K562 (cell line): Measurements from ENCODE around the gene FAM131C. TPM values are rescaled to one million over a fixed set of nuclear protein-coding genes. Genes with fewer than 3 reads are reported as not detected.

Experiments
- ADNP ChIP-seq: fragments of 200-800 bp; sonication (Bioruptor generic); IDR thresholded peaks from 2 replicates; pipeline ENCODE4 v1.6.1; 2016; ENCODE audit warnings: missing genetic modification characterization, missing compliant biosample characterization
- BCOR ChIP-seq: fragments of 450-650 bp; IDR thresholded peaks from 2 replicates; pipeline ENCODE4 v1.6.1; 2016
- CHCHD3 ChIP-seq: fragments of 250-450 bp; sonication (Bioruptor Pico); IDR thresholded peaks from 2 replicates; pipeline ENCODE4 v2.1.2; 2022; ENCODE audit warnings: mild to moderate bottlenecking
- CTBP1 ChIP-seq: fragments of 450-650 bp; IDR thresholded peaks from 2 replicates; pipeline ENCODE4 v1.6.1; 2016; ENCODE audit warnings: borderline replicate concordance
- JUNB ChIP-seq: fragments of 450-650 bp; formaldehyde crosslinking; conservative IDR thresholded peaks from 2 replicates; pipeline ENCODE4 v1.4.0; 2020; ENCODE audit warnings: mild to moderate bottlenecking
- KDM1A ChIP-seq, 2 experiments: fragments of 450-650 bp; IDR thresholded peaks; 2 replicates each; pipeline ENCODE4 v1.6.1; 2016; ENCODE audit warnings: mild to moderate bottlenecking in 2 of 2
- KDM4B ChIP-seq, 2 experiments: fragments of 450-650 bp in 1 of 2; sonication (generic) in 1 of 2; IDR thresholded peaks; 2 replicates each; pipeline ENCODE4 v1.6.1; 2016 to 2017; ENCODE audit warnings: borderline replicate concordance in 2 of 2, antibody characterized with exemption in 1 of 2, low read depth in 1 of 2, mild to moderate bottlenecking in 1 of 2
- POLR2H ChIP-seq: IDR thresholded peaks from 2 replicates; pipeline ENCODE4 v1.6.1; 2016; ENCODE audit warnings: missing genetic modification characterization, low read depth, mild to moderate bottlenecking, control low read depth, missing compliant biosample characterization, moderate library complexity
- SIRT6 ChIP-seq: IDR thresholded peaks from one replicate; pipeline ENCODE4 v1.6.1; 2012; ENCODE audit warnings: low read depth, mild to moderate bottlenecking, control low read depth, inconsistent platforms, low read length, moderate library complexity
- SREBF2 ChIP-seq: sonication (generic); formaldehyde crosslinking; IDR thresholded peaks from 2 replicates; pipeline ENCODE4 v1.4.0; 2020; ENCODE audit warnings: mild to moderate bottlenecking, missing genetic modification reagents
- ZFP1 ChIP-seq: fragments of 450-650 bp; formaldehyde crosslinking; IDR thresholded peaks from 2 replicates; pipeline ENCODE4 v1.4.0; 2020; ENCODE audit warnings: mild to moderate bottlenecking, mixed read lengths
- ZFP36 ChIP-seq: fragments of 150-350 bp; IDR thresholded peaks from 2 replicates; pipeline ENCODE4 v1.6.1; 2018; ENCODE audit warnings: low read length, low read depth; ENCODE audit not compliant: partially characterized antibody
- polyA plus RNA-seq, 8 experiments: library from polyadenylated mRNA; depleted of rRNA in 4 of 8; stranded (reverse) in 5 of 8; unstranded in 3 of 8; fragments of >200 nt; fragmentation: Nextera tagmentation in 2 of 8; fragmentation: Illumina TruSeq in 1 of 8; extraction: Ambion mirVana in 2 of 8; extraction: Trizol in 1 of 8; gene quantifications; 2 replicates each; pipeline versions ENCODE4 v1.2.1 to v1.2.3, GENCODE V29; 2011 to 2014; ENCODE audit warnings: inconsistent platforms in 1 of 8, missing spikeins in 1 of 8
- total RNA-seq, 7 experiments: library from RNA; depleted of rRNA in 6 of 7; stranded (reverse); fragments of >200 nt in 6 of 7; fragmentation: Illumina TruSeq in 2 of 7; extraction: Trizol in 2 of 7; gene quantifications; 2 replicates each; pipeline versions ENCODE4 v1.2.1 to v1.2.3, GENCODE V29; 2011 to 2021; ENCODE audit warnings: low replicate concordance in 1 of 7
- TF ChIP-seq, protein P1 (sequence below), 2 experiments: IDR thresholded peaks; 2 replicates each; pipeline ENCODE4 v1.6.1; 2012; ENCODE audit warnings: improper control_type of control experiment in 2 of 2, low read depth in 2 of 2, low read length in 2 of 2, borderline replicate concordance in 1 of 2

FAM131C gene
- total and polyA plus RNA-seq, 9 of the 15 experiments (the other 6 are each of a cell fraction or from before 2014, with no cell fraction given): 0.10 to 0.29 (median 0.16) TPM; not detected in 6

DNA sequence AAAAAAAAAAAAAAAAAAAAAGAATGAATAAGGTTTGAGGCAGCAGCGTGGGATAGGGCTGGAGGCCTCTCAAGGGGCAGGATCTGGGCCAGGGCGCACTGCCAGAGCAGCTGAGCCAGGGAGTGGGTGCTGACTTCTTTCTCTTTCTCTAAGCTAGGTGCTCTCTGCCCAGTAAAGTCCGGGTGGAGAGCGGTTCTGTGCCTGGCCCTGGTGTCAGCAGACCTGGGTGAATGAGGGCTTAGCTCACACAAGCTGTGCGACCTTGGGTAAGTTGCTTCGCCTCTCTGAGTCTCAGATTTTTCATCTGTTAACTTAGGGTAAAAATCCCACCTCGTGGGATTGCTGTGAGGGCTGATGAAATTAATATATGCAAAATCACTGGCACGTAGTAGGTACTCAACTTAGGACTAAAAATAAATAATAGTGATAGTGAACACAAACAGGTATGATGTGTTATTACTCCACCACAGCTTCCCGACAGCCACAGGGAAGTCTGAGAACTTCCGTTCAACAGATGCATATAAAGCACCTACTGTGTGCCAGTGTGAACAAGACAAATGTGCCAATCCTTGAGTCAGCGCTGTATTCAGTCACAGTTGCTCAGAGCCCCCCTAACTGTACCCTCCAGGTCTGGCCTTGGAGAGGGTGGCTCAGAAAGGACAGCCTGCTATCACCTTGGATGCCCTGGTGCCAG lies 2.0 kb upstream of the FAM131C start (continued):
- TF ChIP-seq ZFP1 (CRISPR knock-in tag): no peak
- TF ChIP-seq CHCHD3 (CRISPR knock-in tag): no peak
- no peak for TF ChIP-seq SIRT6
- no peak for TF ChIP-seq POLR2H (tag)
- TF ChIP-seq ZFP36: peak; percentile 67
- TF ChIP-seq KDM4B (IDR thresholded peaks at IDR 0.05; ENCODE audit: borderline replicate concordance in 2 of 2, low read depth in 1 of 2): no peak
- no peak for TF ChIP-seq CTBP1
- peak; percentile 60 for TF ChIP-seq BCOR
- no peak for TF ChIP-seq SREBF2
- TF ChIP-seq, protein P1, sequence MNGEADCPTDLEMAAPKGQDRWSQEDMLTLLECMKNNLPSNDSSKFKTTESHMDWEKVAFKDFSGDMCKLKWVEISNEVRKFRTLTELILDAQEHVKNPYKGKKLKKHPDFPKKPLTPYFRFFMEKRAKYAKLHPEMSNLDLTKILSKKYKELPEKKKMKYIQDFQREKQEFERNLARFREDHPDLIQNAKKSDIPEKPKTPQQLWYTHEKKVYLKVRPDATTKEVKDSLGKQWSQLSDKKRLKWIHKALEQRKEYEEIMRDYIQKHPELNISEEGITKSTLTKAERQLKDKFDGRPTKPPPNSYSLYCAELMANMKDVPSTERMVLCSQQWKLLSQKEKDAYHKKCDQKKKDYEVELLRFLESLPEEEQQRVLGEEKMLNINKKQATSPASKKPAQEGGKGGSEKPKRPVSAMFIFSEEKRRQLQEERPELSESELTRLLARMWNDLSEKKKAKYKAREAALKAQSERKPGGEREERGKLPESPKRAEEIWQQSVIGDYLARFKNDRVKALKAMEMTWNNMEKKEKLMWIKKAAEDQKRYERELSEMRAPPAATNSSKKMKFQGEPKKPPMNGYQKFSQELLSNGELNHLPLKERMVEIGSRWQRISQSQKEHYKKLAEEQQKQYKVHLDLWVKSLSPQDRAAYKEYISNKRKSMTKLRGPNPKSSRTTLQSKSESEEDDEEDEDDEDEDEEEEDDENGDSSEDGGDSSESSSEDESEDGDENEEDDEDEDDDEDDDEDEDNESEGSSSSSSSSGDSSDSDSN (IDR thresholded peaks at IDR 0.05; ENCODE audit: borderline replicate concordance in 1 of 2, low read depth in 2 of 2, low read length in 2 of 2): 0 out of 4 replicates have a peak, but pooled peaks of 1 of the 2 experiments have one; percentile 37
- peak; percentile 44; the same call in 1 of the 2 replicates for TF ChIP-seq ADNP
- TF ChIP-seq JUNB (CRISPR knock-in tag): no peak
- TF ChIP-seq KDM1A (IDR thresholded peaks at IDR 0.05): peak; percentile 48 to 64; a peak in 3 of 4 replicates
